Measurements from ENCODE around the gene CSMD2.

- no peak for TF ChIP-seq CTCF (IDR thresholded peaks at IDR 0.05; ENCODE audit: low read length)
- TF ChIP-seq EZH2 (optimal IDR thresholded peaks at IDR 0.05; ENCODE audit: low read depth, low read length), result no peak
Observed at GRCh38 chr1:33601751-33602150, 563.3 kb downstream of the CSMD2 start.

Data from MM.1S (cell line).